IPS-20b (cell line): ENCODE measurements around the gene ICAM2.
A peak's percentile ranks its signal among the peaks of the same experiment; 100 is the strongest.
"Not testable (repeated sequence)": the region's sequence is repeated elsewhere in the genome, so short reads cannot be mapped to it uniquely, and the experiment has no call there.

Experiments used
- H3K27ac ChIP-seq: one replicate; pipeline ENCODE4 v1.5.1; 2013; ENCODE audit warnings: low read length
- H3K27me3 ChIP-seq: 2 replicates; pipeline ENCODE4 v1.6.1; 2013; ENCODE audit warnings: mild to moderate bottlenecking, low read length, inconsistent platforms; ENCODE audit not compliant: insufficient read depth
- H3K36me3 ChIP-seq: 2 replicates; pipeline ENCODE4 v1.6.1; 2013; ENCODE audit warnings: low read depth, mild to moderate bottlenecking, inconsistent platforms, low read length, moderate library complexity; ENCODE audit not compliant: insufficient read depth
- H3K4me1 ChIP-seq: 2 replicates; pipeline ENCODE4 v1.6.1; 2013; ENCODE audit warnings: mild to moderate bottlenecking, control low read depth, inconsistent platforms, low read length, moderate library complexity; ENCODE audit not compliant: insufficient read depth
- H3K4me3 ChIP-seq: 2 replicates; pipeline ENCODE4 v1.5.1; 2013; ENCODE audit warnings: mild to moderate bottlenecking, low read length, inconsistent platforms
- H3K9ac ChIP-seq: 2 replicates; pipeline ENCODE4 v1.6.1; 2013; ENCODE audit warnings: low read depth, mild to moderate bottlenecking, inconsistent platforms, low read length, moderate library complexity
- H3K9me3 ChIP-seq: 2 replicates; pipeline ENCODE4 v1.6.1; 2013; ENCODE audit warnings: mild to moderate bottlenecking, low read depth, low read length, inconsistent platforms; ENCODE audit not compliant: insufficient read depth

The ICAM2 gene

DNA sequence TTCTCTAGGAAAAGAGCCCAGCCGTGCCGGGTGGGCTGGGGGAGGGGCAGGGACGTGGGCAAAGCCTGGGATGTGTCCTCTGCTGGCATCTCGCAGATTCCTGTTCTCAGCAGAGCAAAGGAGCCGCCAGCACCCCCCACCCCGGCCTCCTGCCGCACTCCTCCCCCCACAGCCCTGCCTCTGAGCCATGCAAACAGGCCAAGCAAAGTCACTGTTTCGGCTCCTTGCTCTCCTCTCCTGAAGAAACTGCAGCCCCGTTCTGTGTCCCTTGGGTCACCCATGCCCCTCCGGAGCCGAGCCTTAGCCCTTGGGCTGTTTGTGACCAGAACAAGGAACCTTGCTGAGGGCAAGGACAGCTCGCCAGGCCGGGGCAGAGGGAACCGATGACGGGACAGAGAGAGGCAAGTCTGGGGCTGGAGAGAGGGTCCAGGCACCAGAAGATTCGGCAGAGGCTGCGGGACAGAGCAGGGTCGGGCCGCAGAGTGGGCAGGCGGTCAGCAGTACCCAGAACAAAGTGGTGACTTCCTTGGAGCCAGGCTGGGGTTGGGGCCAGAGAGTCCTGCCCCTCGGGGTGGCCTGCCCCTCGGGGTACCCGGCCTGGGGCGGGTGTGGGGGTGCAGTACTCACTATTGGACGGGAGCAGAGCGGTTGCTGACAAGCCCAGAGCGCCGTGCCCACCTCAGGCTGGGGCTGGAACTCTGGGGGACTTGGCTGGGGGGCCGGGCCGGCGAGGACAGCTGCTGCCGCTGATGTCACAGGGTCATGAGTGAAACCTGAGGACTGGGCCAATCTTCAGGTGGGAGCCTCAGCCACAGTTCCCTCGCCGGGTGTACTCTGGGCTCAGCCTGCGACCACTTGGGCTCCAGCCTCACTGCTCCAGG is 31.5 kb downstream of the ICAM2 start:
- no peak overlapping the region for H3K27ac ChIP-seq

DNA sequence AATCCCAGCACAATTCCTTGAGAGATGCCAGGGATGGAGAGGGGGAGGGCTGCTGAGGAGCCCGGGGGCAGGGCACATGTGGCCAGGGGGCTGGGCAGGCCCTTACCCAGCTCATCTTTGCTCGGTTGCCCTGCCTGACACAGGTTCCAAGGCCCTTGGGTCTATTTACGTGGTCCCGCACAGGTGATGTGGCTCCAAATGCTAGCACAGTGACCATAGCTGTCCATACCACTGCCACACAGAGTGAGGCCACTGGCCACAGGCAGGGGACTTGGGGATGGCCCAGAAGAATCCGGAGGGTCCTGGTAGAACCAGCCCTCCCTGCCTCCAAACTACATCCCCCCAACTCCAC is 32.3 kb downstream of the ICAM2 start:
- Histone ChIP-seq H3K27ac (no peak overlapping the region), H3K36me3 (no peaks in the 10 kb centered on the region), H3K9ac (no peak overlapping the region), H3K27me3 (peaks cover 26% of the 10 kb centered on the region), H3K9me3 (no peaks in the 10 kb centered on the region), H3K4me1 (no peaks in the 10 kb centered on the region), H3K4me3 (no peak overlapping the region)

More for the DNA sequence above, 31.5 kb downstream of the ICAM2 start:
- Histone ChIP-seq H3K4me1 (no peaks in the 10 kb centered on the region), H3K9ac (peak overlapping the region; percentile 29; the same call in 1 of the 2 replicates), H3K4me3 (no peak overlapping the region), H3K36me3 (no peaks in the 10 kb centered on the region), H3K9me3 (no peaks in the 10 kb centered on the region), H3K27me3 (peaks cover 32% of the 10 kb centered on the region)

DNA sequence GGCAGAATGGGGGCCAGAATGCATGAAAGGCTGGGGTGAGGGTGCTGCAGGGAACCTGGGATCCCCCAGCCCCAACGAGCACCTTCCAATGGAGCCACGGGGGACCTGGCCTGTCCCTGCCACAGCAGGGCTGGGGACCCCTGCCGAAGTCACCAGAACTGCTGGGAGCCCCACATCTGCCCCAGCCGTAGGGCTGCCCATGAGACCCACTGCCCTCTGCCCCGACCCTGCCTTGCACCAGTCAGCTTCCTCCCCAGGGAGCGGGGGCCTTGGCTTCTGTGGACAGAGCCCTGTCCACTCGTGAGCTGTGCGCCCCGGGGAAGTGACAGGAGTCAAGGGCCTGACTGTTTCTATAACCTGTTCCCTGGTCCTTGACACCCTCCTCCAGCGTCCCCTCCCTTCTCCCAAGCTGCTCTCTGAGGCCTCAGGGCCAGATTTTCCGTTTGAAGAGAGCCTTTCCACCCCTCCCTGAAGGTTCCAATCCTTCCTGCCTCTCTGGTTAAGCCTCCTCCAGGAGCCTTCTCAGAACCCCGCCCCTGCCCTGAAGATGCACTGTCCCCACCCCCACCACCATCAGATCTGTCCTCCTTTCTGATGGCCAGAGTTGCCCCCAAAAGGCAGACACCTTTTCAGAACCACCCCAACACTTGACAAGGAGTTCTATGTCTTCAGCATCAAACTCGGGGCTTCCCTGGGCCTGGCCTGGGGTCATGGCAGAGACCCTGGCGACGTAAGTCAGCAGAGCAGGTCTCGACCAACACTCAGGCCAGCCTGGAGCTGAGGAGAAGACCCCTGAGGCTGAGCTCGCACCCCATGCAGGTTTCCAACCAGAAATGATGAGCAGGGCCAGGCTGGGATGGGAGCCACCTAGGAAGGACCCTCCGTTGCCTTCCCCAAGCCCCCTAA is 33.0 kb downstream of the ICAM2 start:
- peaks cover 2% of the 10 kb centered on the region; the same call in 1 of the 2 replicates for H3K9me3 ChIP-seq
- no peaks in the 10 kb centered on the region for H3K4me1 ChIP-seq
- no peak overlapping the region for H3K4me3 ChIP-seq
- no peaks in the 10 kb centered on the region for H3K36me3 ChIP-seq
- peaks cover 22% of the 10 kb centered on the region for H3K27me3 ChIP-seq
- H3K9ac ChIP-seq, result no peak overlapping the region
- H3K27ac ChIP-seq, result no peak overlapping the region

DNA sequence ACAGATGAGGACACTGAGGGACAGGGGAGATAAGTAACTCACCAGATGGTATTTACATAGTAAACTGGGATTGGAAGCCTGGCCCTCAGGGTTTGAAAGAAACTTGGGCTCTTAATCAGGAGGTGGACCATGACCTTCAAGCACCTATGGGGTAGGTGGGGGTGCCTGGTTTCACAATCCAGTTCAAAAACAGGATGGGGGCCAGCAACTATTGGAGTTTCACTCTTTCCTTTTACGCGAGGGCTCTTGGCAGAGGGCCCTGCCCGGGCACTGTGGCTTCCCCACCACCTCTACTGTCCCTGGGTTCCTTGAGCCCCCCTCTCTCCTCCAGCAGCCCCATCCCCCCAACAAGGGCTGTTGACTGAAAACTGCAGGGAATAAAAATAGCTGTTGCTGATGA is 33.6 kb downstream of the ICAM2 start:
- Histone ChIP-seq H3K9ac (no peak overlapping the region), H3K4me3 (no peak overlapping the region), H3K4me1 (no peaks in the 10 kb centered on the region), H3K36me3 (no peaks in the 10 kb centered on the region), H3K27ac (no peak overlapping the region), H3K27me3 (peaks cover 15% of the 10 kb centered on the region), H3K9me3 (peaks cover 8% of the 10 kb centered on the region; the same call in 1 of the 2 replicates)

DNA sequence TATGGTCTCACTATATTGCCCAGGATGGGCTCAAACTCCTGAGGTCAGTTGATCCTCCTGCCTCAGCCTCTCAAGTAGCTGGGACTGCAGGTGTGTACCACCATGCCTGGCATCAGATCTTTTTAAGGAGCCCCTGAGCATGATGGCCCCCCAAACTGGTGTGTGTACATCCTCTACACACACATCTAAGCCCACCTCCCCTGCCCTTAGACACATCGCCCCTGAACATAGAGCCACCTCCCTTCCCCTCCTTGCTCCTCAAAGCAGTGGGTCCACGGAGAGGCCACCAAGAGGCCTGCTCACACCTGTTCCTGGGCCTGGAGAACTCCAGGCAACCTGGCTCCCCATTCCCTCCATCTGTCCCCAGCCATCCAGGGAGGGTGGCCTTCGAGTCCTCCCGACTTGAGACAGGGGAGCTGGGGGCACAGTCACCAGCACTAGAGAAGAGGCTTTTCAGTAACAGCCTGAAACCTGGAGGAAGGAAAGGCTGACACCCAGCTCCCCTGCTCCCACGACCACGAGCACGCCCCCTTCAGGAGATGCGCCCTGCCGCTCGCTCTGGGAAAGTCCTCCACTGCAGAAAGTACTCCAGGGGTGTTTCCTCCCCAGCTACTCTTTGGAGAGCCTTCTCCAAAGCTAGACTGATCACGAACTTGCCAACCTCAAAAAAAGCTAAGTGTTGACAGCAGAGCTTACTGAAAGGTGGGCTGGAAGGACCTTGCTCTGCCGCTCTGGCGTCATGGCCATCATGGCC is 34.9 kb downstream of the ICAM2 start:
- Histone ChIP-seq H3K4me1 (no peaks in the 10 kb centered on the region), H3K9me3 (peaks cover 10% of the 10 kb centered on the region; the same call in 1 of the 2 replicates), H3K9ac (no peak overlapping the region), H3K27me3 (peaks cover 8% of the 10 kb centered on the region; the same call in 1 of the 2 replicates), H3K4me3 (no peak overlapping the region), H3K27ac (no peak overlapping the region), H3K36me3 (no peaks in the 10 kb centered on the region)

DNA sequence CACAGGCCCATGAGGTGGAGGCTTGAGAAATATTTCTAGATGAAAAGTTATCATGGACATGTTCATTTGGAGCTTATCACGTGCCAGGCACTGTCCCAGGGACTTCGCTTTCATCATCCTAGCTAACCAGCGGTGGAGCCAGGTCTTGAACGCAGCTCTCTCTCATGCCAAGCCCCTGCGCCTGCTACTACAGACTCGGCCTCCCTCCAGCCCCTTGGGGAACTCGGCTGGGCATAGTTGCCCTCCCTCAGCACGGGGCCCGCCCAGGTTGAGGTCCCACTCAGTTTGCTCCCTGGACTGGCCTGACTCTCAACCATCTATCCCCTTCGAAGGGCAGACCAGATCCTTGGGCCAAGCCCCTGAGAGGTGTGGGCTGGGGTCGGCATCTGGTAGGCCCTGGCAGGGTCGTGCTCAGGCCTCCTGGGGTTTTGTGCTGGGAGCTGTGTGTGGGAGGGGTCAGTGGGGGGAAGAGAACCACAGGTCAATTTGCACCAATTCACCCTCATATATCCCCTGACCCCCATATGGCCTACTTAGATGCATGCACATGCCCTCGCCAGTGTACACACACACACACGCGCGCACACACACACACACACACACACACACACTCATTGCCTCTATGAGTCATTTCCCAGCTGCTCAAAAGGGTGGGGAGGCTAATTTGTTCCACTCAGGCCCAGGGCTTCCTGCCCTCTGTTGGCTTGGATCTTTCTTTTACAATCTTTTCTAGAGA is 35.6 kb downstream of the ICAM2 start:
- no peaks in the 10 kb centered on the region for H3K36me3 ChIP-seq
- H3K4me1 ChIP-seq, result no peaks in the 10 kb centered on the region
- no peak overlapping the region for H3K9ac ChIP-seq
- no peak overlapping the region for H3K4me3 ChIP-seq
- no peak overlapping the region for H3K27ac ChIP-seq
- H3K27me3 ChIP-seq, result peaks cover 4% of the 10 kb centered on the region; the same call in 1 of the 2 replicates
- H3K9me3 ChIP-seq, result peaks cover 10% of the 10 kb centered on the region; the same call in 1 of the 2 replicates

DNA sequence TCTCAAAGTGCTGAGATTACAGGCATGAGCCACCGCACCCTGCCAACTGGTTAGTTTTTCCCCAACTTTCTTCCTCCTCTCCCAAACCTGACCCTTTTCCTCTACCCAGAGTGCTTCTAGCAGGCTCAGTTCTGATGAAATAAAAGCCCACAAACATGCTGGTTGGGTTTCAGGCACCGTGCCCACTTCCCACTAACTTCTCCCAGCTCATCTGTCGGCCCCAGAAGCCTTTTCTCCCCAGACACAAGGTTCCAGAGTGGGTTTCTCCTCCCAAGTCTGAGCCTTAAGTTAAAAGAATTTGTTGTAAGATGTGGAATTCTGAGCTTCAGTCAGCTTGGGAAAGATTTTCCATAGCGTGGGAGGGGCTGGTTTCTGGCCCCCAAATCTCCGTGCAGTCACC is 36.2 kb downstream of the ICAM2 start:
- peaks cover 10% of the 10 kb centered on the region; the same call in 1 of the 2 replicates for H3K9me3 ChIP-seq

DNA sequence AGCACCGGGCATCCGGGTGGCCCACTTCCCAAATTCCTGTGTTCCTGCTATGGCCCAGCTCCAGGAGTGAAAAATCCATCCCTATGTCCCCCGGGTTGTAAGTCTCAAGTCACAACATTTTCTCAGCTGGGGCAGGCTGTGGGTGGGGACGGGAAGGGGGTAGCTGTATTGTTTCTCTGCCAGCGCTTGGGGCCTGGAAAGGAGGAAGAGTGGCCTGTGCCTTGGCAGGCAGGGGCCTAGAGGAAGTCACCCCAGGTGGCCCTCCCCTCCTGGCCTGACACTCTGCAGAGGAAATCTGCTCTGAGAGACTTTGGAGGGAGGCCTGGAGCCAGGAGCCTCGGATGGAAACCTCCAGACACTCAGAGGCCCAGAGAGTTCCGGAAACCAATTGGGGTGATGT is 37.1 kb downstream of the ICAM2 start:
- H3K9me3 ChIP-seq, result peaks cover 10% of the 10 kb centered on the region; the same call in 1 of the 2 replicates
- no peaks in the 10 kb centered on the region for H3K4me1 ChIP-seq
- H3K9ac ChIP-seq, result no peak overlapping the region
- no peak overlapping the region for H3K27ac ChIP-seq
- H3K27me3 ChIP-seq, result no peaks in the 10 kb centered on the region
- no peak overlapping the region for H3K4me3 ChIP-seq
- H3K36me3 ChIP-seq, result no peaks in the 10 kb centered on the region

More for the DNA sequence above, 36.2 kb downstream of the ICAM2 start:
- Histone ChIP-seq H3K36me3 (no peaks in the 10 kb centered on the region), H3K4me1 (no peaks in the 10 kb centered on the region), H3K27me3 (no peaks in the 10 kb centered on the region), H3K9ac (no peak overlapping the region), H3K27ac (no peak overlapping the region), H3K4me3 (no peak overlapping the region)

DNA sequence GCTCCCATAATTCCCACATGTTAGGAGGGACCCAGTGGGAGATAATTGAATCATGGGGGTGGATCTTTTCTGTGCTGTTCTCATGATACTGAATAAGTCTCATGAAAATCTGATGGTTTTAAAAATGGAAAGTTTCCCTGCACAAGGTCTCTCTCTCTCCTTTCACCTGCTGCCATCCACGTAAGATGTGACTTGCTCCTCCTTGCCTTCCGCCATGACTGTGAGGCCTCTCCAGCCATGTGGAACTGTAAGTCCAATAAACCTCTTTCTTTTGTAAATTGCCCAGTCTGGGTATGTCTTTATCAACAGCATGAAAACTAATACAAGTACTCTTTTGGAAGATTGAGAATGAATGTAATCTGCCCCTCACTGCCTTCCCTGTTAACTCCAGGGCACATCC is 37.8 kb downstream of the ICAM2 start:
- not testable (repeated sequence) for H3K27me3 ChIP-seq, H3K4me3 ChIP-seq, H3K36me3 ChIP-seq, H3K9ac ChIP-seq, H3K4me1 ChIP-seq, H3K27ac ChIP-seq
- H3K9me3 ChIP-seq, result peaks cover 10% of the 10 kb centered on the region; the same call in 1 of the 2 replicates

DNA sequence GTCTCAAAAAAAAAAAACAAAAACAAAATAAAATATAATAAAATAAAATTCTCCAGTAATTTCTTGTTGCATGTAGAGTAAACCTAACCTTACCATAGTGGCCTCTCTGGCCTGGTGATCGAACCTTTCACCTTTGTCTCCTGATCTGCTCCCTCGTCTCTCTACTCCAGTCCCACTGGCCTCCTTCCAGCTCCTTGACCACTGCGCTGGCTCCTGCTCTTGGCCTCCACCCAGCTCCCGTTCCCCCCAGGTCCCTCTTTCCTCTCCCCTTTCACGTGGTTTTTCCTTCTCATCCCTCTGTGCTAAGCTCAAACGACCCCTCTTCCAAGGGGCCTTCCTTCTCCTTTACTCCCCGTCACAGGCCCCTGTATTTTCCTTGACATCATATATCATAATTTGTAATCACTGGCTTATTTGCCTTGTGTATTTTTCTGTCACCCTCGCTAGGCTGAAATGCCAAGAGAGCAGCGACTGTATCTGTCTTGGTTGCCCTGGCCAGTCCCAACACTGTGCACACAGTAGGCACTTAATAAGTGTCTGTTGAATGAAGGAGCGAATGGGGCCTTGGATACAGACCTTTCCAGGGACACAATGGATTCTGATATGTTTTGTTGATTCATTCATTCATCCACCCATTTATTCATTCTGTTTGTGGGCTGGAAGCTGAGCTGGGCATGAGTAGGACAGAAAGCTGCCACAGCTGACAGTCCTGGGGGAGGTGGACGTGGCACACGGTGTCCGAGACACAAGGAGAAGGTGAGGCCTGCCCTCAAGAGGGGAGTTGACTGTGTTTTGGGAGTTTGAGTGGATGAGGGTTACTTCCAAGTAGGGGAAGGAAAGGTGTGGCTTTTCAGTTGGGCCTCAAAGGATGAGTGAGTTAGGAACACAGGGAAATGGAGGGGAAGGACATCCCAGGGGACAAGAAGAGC is 41.9 kb downstream of the ICAM2 start:
- H3K36me3 ChIP-seq, result no peaks in the 10 kb centered on the region
- peaks cover 10% of the 10 kb centered on the region; the same call in 1 of the 2 replicates for H3K9me3 ChIP-seq
- H3K9ac ChIP-seq, result no peak overlapping the region
- H3K27ac ChIP-seq, result no peak overlapping the region
- no peaks in the 10 kb centered on the region for H3K27me3 ChIP-seq
- H3K4me1 ChIP-seq, result no peaks in the 10 kb centered on the region; the same call in 1 of the 2 replicates
- H3K4me3 ChIP-seq, result no peak overlapping the region
